22Rv1 (cell line): Measurements from ENCODE around the gene PRSS48.
A peak's percentile ranks its signal among the peaks of the same experiment; 100 is the strongest.

Experiments
- H3K27ac ChIP-seq: fragments of 450-650 bp; 2 replicates; pipeline ENCODE4 v1.5.1; 2017
- ZFX ChIP-seq: fragments of 450-650 bp; IDR thresholded peaks from 2 replicates; pipeline ENCODE4 v1.6.1; 2017; ENCODE audit warnings: antibody characterized with exemption, borderline replicate concordance
- TF ChIP-seq, protein P1 (sequence below): fragments of 450-650 bp; IDR thresholded peaks from 2 replicates; pipeline ENCODE4 v1.5.1; 2017; ENCODE audit warnings: mild to moderate bottlenecking

The PRSS48 gene

DNA sequence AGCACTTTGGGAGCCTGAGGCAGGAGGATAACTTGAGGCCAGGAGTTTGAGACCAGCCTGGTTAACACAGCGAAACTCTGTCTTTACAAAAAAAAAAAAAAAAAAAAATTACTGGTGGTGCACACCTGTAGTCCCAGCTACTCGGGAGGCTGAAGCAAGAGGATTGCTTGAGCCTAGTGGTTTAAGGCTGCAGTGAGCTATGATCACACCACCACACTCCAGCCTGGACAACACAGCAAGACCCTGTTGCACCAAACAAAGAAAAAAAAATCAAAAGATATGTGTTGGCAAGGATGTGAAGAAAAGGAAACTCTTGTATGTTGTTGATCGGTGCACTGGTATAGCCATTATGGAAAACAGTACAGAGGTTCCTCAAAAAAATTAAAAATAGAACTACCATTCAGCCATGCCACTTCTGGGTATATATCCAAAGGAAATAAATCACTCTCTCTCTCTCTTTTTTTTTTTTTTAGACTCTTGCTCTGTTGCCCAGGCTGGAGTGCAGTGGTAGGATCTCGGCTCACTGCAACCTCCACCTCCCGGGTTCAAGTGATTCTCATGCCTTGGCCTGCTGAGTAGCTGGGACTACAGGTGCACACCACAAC lies 33.3 kb downstream of the PRSS48 start:
- TF ChIP-seq, protein P1, sequence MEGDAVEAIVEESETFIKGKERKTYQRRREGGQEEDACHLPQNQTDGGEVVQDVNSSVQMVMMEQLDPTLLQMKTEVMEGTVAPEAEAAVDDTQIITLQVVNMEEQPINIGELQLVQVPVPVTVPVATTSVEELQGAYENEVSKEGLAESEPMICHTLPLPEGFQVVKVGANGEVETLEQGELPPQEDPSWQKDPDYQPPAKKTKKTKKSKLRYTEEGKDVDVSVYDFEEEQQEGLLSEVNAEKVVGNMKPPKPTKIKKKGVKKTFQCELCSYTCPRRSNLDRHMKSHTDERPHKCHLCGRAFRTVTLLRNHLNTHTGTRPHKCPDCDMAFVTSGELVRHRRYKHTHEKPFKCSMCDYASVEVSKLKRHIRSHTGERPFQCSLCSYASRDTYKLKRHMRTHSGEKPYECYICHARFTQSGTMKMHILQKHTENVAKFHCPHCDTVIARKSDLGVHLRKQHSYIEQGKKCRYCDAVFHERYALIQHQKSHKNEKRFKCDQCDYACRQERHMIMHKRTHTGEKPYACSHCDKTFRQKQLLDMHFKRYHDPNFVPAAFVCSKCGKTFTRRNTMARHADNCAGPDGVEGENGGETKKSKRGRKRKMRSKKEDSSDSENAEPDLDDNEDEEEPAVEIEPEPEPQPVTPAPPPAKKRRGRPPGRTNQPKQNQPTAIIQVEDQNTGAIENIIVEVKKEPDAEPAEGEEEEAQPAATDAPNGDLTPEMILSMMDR, result no peak
- no peak for TF ChIP-seq ZFX
- no peak overlapping the region for H3K27ac ChIP-seq

DNA sequence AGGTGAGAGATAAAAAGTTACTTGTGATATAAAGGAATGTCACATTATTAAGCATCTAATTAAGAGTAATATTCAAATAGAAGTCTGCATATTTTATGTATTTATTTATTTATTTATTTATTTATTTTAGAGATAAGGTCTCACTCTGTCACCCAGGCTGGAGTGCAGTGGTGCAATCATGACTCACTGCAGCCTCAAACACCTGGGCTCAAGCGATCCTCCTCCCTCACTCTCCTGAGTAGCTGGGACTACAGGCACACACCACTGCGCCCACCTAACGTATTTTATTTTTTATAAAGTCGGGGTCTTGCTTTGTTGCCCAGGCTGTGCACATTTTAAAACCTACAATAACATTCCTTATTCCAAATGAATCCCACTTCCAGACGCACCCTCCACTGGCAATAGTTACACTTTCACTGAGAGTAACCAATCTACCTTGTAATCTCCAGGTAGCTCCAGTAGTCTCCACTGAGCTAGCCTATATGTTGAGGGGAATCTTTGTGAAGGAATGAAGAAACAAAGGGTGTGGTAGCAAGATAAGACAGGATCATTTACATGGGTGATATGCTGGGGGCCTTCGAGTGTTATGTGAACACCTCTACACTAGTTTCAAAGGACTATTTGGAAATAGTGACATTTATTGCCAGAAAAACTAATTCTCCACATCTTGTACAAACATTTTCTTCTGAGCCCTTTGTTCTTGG lies 36.5 kb downstream of the PRSS48 start:
- H3K27ac ChIP-seq, result no peak overlapping the region
- TF ChIP-seq, protein P1, result no peak
- TF ChIP-seq ZFX, result no peak

DNA sequence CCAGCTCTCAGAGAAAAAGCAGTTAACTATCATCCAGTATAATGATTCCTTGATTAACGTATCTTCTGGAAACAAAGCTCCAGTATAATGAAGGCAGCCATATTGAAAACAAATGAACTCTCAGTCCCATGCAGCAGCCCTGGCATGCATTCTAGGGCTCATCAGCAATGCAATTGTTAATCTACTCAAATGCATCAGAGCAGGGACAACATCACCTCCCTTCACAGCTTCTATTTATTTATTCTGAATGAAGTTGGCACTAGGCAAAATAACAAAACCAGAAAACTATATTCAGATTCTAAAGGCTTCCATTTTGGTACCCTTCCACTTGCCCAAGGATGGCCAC lies 37.0 kb downstream of the PRSS48 start:
- no peak overlapping the region for H3K27ac ChIP-seq
- TF ChIP-seq, protein P1, result no peak
- TF ChIP-seq ZFX, result no peak

DNA sequence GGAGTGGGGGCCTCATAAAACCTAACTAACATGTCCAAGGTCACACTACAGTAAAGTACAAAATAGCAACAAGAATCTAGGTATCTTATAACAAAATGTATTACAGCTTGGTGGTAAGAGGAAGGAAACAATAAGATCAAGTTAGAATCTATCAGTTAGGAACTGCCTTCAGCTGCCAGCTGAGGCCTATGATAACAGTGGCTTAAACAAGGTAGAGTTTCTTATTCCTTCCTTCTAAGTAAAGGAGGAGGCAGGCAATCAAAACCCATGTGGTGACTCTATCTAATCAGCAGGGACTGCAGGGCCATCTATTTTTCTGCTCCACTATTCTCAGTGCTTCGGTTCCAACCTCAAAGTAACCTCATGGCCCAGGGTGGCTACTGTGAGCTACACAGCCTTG lies 37.5 kb downstream of the PRSS48 start:
- TF ChIP-seq ZFX, result no peak
- TF ChIP-seq, protein P1, result no peak
- H3K27ac ChIP-seq, result peak overlapping the region; percentile 57

DNA sequence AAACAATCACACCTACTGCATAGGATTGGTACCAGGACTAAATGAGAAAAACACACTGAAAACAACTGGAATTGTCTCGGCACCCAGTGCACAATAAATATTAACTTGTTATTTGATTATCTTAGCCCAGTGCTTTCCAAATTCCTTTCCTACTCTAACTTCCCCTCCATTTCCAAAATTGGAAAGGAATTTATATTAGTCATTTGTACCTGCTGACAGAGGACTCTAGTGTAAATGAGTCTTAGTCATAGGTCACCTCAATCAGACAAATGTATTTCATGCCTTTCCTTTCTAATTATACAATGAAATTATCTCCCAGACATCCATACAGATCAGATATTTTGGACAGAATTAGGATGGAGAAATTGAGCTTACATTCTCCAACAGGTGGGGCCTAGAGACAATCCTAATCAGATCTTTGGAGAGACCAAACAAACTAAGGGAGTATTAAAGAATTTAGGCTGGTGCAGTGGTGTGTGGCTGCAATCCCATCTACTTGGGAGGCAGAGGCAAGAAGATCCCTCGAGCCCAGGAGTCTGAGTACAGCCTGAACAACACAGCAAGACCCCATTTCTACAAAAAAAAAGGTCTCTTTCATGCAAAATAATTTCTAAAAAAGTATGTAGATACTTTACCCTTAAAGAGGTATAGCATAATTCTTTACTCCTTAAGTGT lies 38.4 kb downstream of the PRSS48 start:
- H3K27ac ChIP-seq, result peak overlapping the region; percentile 57

DNA sequence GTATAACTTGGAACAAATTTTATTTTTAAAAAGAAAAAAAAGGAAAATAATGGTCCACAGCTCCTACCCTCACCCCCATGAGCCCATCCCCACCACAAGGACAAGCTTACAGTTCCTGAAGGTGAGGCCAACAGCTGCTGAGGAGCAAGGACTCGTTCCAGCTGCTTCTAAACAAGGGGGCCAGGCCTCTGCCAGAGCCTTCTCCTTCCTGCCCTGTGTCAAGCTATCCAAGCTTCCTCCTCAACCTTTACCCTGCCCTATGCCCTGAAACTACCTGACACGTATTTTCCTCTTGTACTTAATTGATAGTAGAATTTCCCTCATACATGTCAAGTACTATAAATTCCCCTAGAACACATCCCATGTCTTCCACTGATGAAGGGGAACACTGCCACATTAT lies 39.7 kb downstream of the PRSS48 start:
- TF ChIP-seq, protein P1, result no peak
- no peak for TF ChIP-seq ZFX
- H3K27ac ChIP-seq, result no peak overlapping the region

More for the DNA sequence above, 38.4 kb downstream of the PRSS48 start:
- no peak for TF ChIP-seq ZFX
- TF ChIP-seq, protein P1, result no peak
